ENCODE measurements around the gene NF2. TPM values are rescaled to one million over a fixed set of nuclear protein-coding genes. Genes with fewer than 3 reads are reported as not detected.

Gene NF2
- total RNA-seq, 1 experiment from 2014 or later: 50.9 TPM

DNA sequence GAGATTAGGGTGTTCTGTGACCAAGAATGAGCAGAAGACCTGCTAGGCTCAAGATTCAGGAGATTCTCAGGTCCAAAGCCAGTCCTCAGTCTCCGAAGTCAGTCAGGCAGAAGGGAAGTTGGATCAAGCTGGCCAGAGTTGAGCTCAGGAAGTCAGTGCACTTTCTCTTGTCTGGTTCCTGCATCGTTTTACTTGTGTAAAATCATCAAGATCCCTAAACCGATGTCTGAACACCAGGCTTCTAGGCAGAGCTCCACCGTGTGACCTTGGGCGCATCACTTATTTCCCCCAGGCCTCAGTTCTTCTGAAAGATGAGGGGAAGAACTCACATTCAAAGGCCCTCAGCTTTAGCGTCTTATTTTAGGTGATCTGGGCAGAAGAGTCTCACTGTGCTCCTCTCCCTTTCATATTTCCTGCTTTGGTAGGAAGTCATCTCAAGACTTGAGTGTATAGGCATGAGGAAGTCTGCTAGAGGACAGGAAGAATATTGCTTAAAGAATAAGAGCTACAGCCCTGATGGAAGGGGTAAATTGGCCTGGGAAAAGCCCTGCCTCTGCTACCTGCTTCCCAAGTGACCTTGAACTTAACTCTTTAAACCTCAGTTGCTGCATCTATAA, 20.2 kb downstream of the NF2 start:
- Mint-ChIP-seq H3K4me1 (peaks cover 22 to 36% of the 10 kb centered on the region in 2 experiments), H3K36me3 (ENCODE audit: insufficient read depth in 1 of 3, low read depth in 3 of 3) (no peaks in the 10 kb centered on the region), H3K9me3 (no peaks in the 10 kb centered on the region), H3K27ac (peak overlapping the region in 2 of 3 experiments; percentile 25 to 54; a peak in 3 of 7 replicates), H3K27me3 (ENCODE audit: low read depth) (no peaks in the 10 kb centered on the region), H3K4me3 (no peak overlapping the region)
- Histone ChIP-seq H3K79me2 (ENCODE audit: insufficient read depth, low read length) (peaks cover 3% of the 10 kb centered on the region; the same call in 1 of the 2 replicates), H3K56ac (ENCODE audit: insufficient read length, low read depth, low read length) (no peak overlapping the region), H2BK5ac (ENCODE audit: insufficient read length, low read length) (no peak overlapping the region), H2BK20ac (ENCODE audit: low read depth, low read length, poor library complexity, severe bottlenecking) (no peak overlapping the region), H3T11ph (ENCODE audit: low read length) (no peak overlapping the region), H3K79me1 (ENCODE audit: insufficient read depth, low read depth, low read length, poor library complexity, severe bottlenecking) (no peaks in the 10 kb centered on the region), H2AFZ (ENCODE audit: low read length) (no peak overlapping the region), H4K91ac (ENCODE audit: insufficient read length, low read depth, low read length) (peak overlapping the region; percentile 44), H4K8ac (replicated peaks; ENCODE audit: insufficient read length, low read depth, low read length) (no peak overlapping the region), H3K4ac (ENCODE audit: low read depth, low read length) (no peak overlapping the region), H3K14ac (ENCODE audit: insufficient read depth, low read length) (no peak overlapping the region; the same call in 1 of the 2 replicates), H3K9ac (ENCODE audit: extremely low read depth, insufficient read length, low read length) (no peak overlapping the region), H3K27me3 (ENCODE audit: insufficient read depth, low read length) (no peaks in the 10 kb centered on the region), H3K4me2 (ENCODE audit: insufficient read depth, insufficient read length, low read length) (no peak overlapping the region), H2BK12ac (ENCODE audit: insufficient read length, low read depth, low read length) (no peak overlapping the region), H2BK15ac (ENCODE audit: low read depth, low read length) (no peak overlapping the region), H2AK5ac (ENCODE audit: insufficient read length, low read length) (no peak overlapping the region), H3K23me2 (ENCODE audit: insufficient read length, low read depth, low read length, poor library complexity, severe bottlenecking) (no peaks in the 10 kb centered on the region), H3K27ac (ENCODE audit: insufficient read length, low read depth, low read length) (no peak overlapping the region), H2BK120ac (ENCODE audit: low read depth, low read length, poor library complexity, severe bottlenecking) (no peak overlapping the region), H3K23ac (ENCODE audit: insufficient read length, low read depth, low read length) (no peak overlapping the region), H3K18ac (ENCODE audit: insufficient read length, low read depth, low read length) (no peak overlapping the region), H4K5ac (ENCODE audit: insufficient read length, low read depth, low read length) (no peak overlapping the region), H3K4me1 (ENCODE audit: insufficient read depth, low read length) (no peaks in the 10 kb centered on the region; the same call in 1 of the 2 replicates), H3K9me3 (ENCODE audit: control insufficient read depth, low read depth, low read length) (no peaks in the 10 kb centered on the region), H4K20me1 (ENCODE audit: control insufficient read depth, insufficient read depth, insufficient read length) (no peaks in the 10 kb centered on the region)
- WGBS (ENCODE audit: extremely low coverage, insufficient read length, low lambda C conversion rate): no CpG with 5 or more reads among the region's 6 CpGs
- no peak for DNase-seq
- TF ChIP-seq, protein P1, sequence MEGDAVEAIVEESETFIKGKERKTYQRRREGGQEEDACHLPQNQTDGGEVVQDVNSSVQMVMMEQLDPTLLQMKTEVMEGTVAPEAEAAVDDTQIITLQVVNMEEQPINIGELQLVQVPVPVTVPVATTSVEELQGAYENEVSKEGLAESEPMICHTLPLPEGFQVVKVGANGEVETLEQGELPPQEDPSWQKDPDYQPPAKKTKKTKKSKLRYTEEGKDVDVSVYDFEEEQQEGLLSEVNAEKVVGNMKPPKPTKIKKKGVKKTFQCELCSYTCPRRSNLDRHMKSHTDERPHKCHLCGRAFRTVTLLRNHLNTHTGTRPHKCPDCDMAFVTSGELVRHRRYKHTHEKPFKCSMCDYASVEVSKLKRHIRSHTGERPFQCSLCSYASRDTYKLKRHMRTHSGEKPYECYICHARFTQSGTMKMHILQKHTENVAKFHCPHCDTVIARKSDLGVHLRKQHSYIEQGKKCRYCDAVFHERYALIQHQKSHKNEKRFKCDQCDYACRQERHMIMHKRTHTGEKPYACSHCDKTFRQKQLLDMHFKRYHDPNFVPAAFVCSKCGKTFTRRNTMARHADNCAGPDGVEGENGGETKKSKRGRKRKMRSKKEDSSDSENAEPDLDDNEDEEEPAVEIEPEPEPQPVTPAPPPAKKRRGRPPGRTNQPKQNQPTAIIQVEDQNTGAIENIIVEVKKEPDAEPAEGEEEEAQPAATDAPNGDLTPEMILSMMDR (conservative IDR thresholded peaks at IDR 0.05): no peak

All from H9 (cell line).